ENCODE results near the gene WDR75.
"Not testable (repeated sequence)": the region's sequence is repeated elsewhere in the genome, so short reads cannot be mapped to it uniquely, and the experiment has no call there.

WDR75 gene

GRCh38 chr2:189437926-189438325, 3.3 kb upstream of the WDR75 start:
- intact Hi-C loops (cut with DNase I), result no loop called here

GRCh38 chr2:189439342-189439741, 1.9 kb upstream of the WDR75 start:
- intact Hi-C loops (cut with DNase I), result no loop called here
- DNase-seq, result no peak

More at GRCh38 chr2:189437926-189438325, 3.3 kb upstream of the WDR75 start:
- DNase-seq, result no peak

GRCh38 chr2:189440644-189440946, 679 bp upstream of the WDR75 start:
- no peak for DNase-seq
- intact Hi-C loops (cut with DNase I), result loop anchor here (10.0 kb wide), 1 partner anchor 344 kb away; the partner anchor contains the start of genes ORMDL1 and PMS1

GRCh38 chr2:189441709-189442074, 418 bp downstream of the WDR75 start:
- no peak for DNase-seq
- intact Hi-C loops (cut with DNase I), result loop anchor here (10.0 kb wide), 1 partner anchor 343 kb away; the partner anchor contains the start of genes ORMDL1 and PMS1

GRCh38 chr2:189442468-189442867, 1.2 kb downstream of the WDR75 start:
- intact Hi-C loops (cut with DNase I), result loop anchor here (10.0 kb wide), 1 partner anchor 342 kb away; the partner anchor contains the start of genes ORMDL1 and PMS1
- peak in 1 of 10 donors; percentile 41 for DNase-seq

GRCh38 chr2:189444322-189444721, 3.0 kb downstream of the WDR75 start:
- intact Hi-C loops (cut with DNase I), result loop anchor here (10.0 kb wide), 1 partner anchor 340 kb away; the partner anchor contains the start of genes ORMDL1 and PMS1

GRCh38 chr2:189446780-189447179, 5.5 kb downstream of the WDR75 start:
- intact Hi-C loops (cut with DNase I), result loop anchor here (10.0 kb wide), 1 partner anchor 338 kb away; the partner anchor contains the start of genes ORMDL1 and PMS1
- DNase-seq, result no peak

More at GRCh38 chr2:189444322-189444721, 3.0 kb downstream of the WDR75 start:
- no peak for DNase-seq

- DNase-seq, result peak in 1 of 10 donors; percentile 39
- intact Hi-C loops (cut with DNase I), result no loop called here
Observed at GRCh38 chr2:189454009-189454408, 12.7 kb downstream of the WDR75 start.

- DNase-seq, result no peak
- intact Hi-C loops (cut with DNase I), result no loop called here
Observed at GRCh38 chr2:189465076-189465475, 23.8 kb downstream of the WDR75 start.

GRCh38 chr2:189465478-189465877, 24.2 kb downstream of the WDR75 start:
- no peak for DNase-seq
- intact Hi-C loops (cut with DNase I), result no loop called here

GRCh38 chr2:189466046-189466445, 24.8 kb downstream of the WDR75 start:
- no peak for DNase-seq
- intact Hi-C loops (cut with DNase I), result no loop called here

- DNase-seq, result no peak
- intact Hi-C loops (cut with DNase I), result no loop called here
Observed at GRCh38 chr2:189466656-189467055, 25.4 kb downstream of the WDR75 start.

GRCh38 chr2:189467160-189467559, 25.9 kb downstream of the WDR75 start:
- DNase-seq, result no peak
- intact Hi-C loops (cut with DNase I), result no loop called here

- no peak for DNase-seq
- intact Hi-C loops (cut with DNase I), result no loop called here
Observed at GRCh38 chr2:189467593-189467992, 26.3 kb downstream of the WDR75 start.

GRCh38 chr2:189474526-189474925, 33.3 kb downstream of the WDR75 start:
- intact Hi-C loops (cut with DNase I), result no loop called here
- DNase-seq, result no peak

GRCh38 chr2:189477756-189478155, 36.5 kb downstream of the WDR75 start:
- intact Hi-C loops (cut with DNase I), result no loop called here
- no peak for DNase-seq

GRCh38 chr2:189478289-189478688, 37.0 kb downstream of the WDR75 start:
- intact Hi-C loops (cut with DNase I); DNase-seq: not testable (repeated sequence)

GRCh38 chr2:189481071-189481470, 39.8 kb downstream of the WDR75 start:
- intact Hi-C loops (cut with DNase I), result no loop called here
- no peak for DNase-seq

- DNase-seq, result no peak
- intact Hi-C loops (cut with DNase I), result no loop called here
Observed at GRCh38 chr2:189483571-189483970, 42.3 kb downstream of the WDR75 start.

GRCh38 chr2:189483980-189484740, 42.9 kb downstream of the WDR75 start:
- intact Hi-C loops (cut with DNase I), result no loop called here
- DNase-seq, result peak in 1 of 10 donors; percentile 45

GRCh38 chr2:189485146-189485545, 43.9 kb downstream of the WDR75 start:
- intact Hi-C loops (cut with DNase I), result no loop called here
- DNase-seq, result no peak

GRCh38 chr2:189486237-189486770, 45.0 kb downstream of the WDR75 start:
- DNase-seq, result no peak
- intact Hi-C loops (cut with DNase I), result no loop called here
